ENCODE data around the gene RAB30. TPM values are rescaled to one million over a fixed set of nuclear protein-coding genes. Genes with fewer than 3 reads are reported as not detected.

RAB30 gene
- total RNA-seq, 1 donor from 2014 or later: 12.5 TPM

GRCh38 chr11:83093634-83094033 is 21.9 kb upstream of the RAB30 start:
- Histone ChIP-seq H3K9me3 (no peaks in the 10 kb centered on the region), H3K4me1 (no peaks in the 10 kb centered on the region), H3K27me3 (no peaks in the 10 kb centered on the region), H3K36me3 (no peaks in the 10 kb centered on the region), H3K27ac (no peak overlapping the region), H3K4me3 (no peak overlapping the region)
- TF ChIP-seq, protein P1, sequence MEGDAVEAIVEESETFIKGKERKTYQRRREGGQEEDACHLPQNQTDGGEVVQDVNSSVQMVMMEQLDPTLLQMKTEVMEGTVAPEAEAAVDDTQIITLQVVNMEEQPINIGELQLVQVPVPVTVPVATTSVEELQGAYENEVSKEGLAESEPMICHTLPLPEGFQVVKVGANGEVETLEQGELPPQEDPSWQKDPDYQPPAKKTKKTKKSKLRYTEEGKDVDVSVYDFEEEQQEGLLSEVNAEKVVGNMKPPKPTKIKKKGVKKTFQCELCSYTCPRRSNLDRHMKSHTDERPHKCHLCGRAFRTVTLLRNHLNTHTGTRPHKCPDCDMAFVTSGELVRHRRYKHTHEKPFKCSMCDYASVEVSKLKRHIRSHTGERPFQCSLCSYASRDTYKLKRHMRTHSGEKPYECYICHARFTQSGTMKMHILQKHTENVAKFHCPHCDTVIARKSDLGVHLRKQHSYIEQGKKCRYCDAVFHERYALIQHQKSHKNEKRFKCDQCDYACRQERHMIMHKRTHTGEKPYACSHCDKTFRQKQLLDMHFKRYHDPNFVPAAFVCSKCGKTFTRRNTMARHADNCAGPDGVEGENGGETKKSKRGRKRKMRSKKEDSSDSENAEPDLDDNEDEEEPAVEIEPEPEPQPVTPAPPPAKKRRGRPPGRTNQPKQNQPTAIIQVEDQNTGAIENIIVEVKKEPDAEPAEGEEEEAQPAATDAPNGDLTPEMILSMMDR (IDR thresholded peaks at IDR 0.05): no peak
- DNase-seq (no peak), ATAC-seq (no peak)
- intact Hi-C loops (cut with DNase I): no loop called here

- no peak overlapping the region for H3K27ac ChIP-seq
- no peaks in the 10 kb centered on the region for H3K9me3 ChIP-seq
- DNase-seq: no peak
- no peaks in the 10 kb centered on the region for H3K36me3 ChIP-seq
- intact Hi-C loops (cut with DNase I): no loop called here
- no peaks in the 10 kb centered on the region for H3K27me3 ChIP-seq
- no peak for ATAC-seq
- no peaks in the 10 kb centered on the region for H3K4me1 ChIP-seq
- TF ChIP-seq, protein P1 (IDR thresholded peaks at IDR 0.05): no peak
- H3K4me3 ChIP-seq: no peak overlapping the region
Observed at GRCh38 chr11:83092488-83093384, 21.0 kb upstream of the RAB30 start.

- H3K4me1 ChIP-seq: no peaks in the 10 kb centered on the region
- no peak overlapping the region for H3K4me3 ChIP-seq
- no peak overlapping the region for H3K27ac ChIP-seq
- no peak for ATAC-seq
- no peaks in the 10 kb centered on the region for H3K36me3 ChIP-seq
- TF ChIP-seq, protein P1 (IDR thresholded peaks at IDR 0.05): no peak
- intact Hi-C loops (cut with DNase I): no loop called here
- no peak for DNase-seq
- no peaks in the 10 kb centered on the region for H3K27me3 ChIP-seq
- no peaks in the 10 kb centered on the region for H3K9me3 ChIP-seq
Observed at GRCh38 chr11:83088965-83089364, 17.3 kb upstream of the RAB30 start.

- Histone ChIP-seq H3K27ac (no peak overlapping the region), H3K27me3 (no peaks in the 10 kb centered on the region), H3K36me3 (no peaks in the 10 kb centered on the region), H3K9me3 (no peaks in the 10 kb centered on the region), H3K4me3 (no peak overlapping the region), H3K4me1 (no peaks in the 10 kb centered on the region)
- intact Hi-C loops (cut with DNase I): no loop called here
- DNase-seq (no peak), ATAC-seq (no peak)
- TF ChIP-seq, protein P1 (IDR thresholded peaks at IDR 0.05): no peak
Observed at GRCh38 chr11:83087035-83087434, 15.3 kb upstream of the RAB30 start.

- Histone ChIP-seq H3K27me3 (no peaks in the 10 kb centered on the region), H3K27ac (no peak overlapping the region), H3K4me1 (no peaks in the 10 kb centered on the region), H3K9me3 (no peaks in the 10 kb centered on the region), H3K36me3 (peaks cover 8% of the 10 kb centered on the region), H3K4me3 (no peak overlapping the region)
- TF ChIP-seq, protein P1 (IDR thresholded peaks at IDR 0.05): no peak
- intact Hi-C loops (cut with DNase I): no loop called here
- DNase-seq (no peak), ATAC-seq (no peak)
Observed at GRCh38 chr11:83079820-83080219, 8.1 kb upstream of the RAB30 start.
